ENCODE data around the gene DBP. TPM values are rescaled to one million over a fixed set of nuclear protein-coding genes. Genes with fewer than 3 reads are reported as not detected.

The DBP gene
- total RNA-seq, 1 donor from 2014 or later: 8.7 TPM

DNA sequence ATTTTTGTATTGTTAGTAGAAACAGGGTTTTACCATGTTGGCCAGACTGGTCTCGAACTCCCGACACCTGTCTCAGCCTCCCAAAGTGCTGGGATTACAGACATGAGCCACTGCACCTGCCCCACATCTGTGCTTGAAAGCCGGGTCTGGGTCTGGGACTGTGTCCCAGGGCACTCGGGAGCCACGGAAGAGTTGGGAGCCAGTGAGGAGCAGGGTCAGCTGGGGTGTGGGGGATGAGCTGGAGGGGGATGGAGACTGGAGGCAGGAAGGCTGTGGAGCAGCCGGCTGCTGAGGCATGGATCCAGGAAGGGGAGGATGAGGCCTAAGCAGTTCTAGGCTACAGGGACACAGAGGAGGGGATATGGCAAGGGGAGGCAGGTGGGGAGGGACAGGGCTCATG, 41.3 kb downstream of the DBP start:
- no peak overlapping the region for H3K4me3 Mint-ChIP-seq
- intact Hi-C loops (cut with micrococcal nuclease): no loop called here
- TF ChIP-seq, protein P1, sequence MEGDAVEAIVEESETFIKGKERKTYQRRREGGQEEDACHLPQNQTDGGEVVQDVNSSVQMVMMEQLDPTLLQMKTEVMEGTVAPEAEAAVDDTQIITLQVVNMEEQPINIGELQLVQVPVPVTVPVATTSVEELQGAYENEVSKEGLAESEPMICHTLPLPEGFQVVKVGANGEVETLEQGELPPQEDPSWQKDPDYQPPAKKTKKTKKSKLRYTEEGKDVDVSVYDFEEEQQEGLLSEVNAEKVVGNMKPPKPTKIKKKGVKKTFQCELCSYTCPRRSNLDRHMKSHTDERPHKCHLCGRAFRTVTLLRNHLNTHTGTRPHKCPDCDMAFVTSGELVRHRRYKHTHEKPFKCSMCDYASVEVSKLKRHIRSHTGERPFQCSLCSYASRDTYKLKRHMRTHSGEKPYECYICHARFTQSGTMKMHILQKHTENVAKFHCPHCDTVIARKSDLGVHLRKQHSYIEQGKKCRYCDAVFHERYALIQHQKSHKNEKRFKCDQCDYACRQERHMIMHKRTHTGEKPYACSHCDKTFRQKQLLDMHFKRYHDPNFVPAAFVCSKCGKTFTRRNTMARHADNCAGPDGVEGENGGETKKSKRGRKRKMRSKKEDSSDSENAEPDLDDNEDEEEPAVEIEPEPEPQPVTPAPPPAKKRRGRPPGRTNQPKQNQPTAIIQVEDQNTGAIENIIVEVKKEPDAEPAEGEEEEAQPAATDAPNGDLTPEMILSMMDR (IDR thresholded peaks at IDR 0.05): no peak
- H3K36me3 Mint-ChIP-seq (ENCODE audit: low read depth): no peaks in the 10 kb centered on the region
- no peaks in the 10 kb centered on the region for H3K9me3 Mint-ChIP-seq
- ATAC-seq (ENCODE audit: low read depth) (no peak), DNase-seq (no peak)
- POLR2A ChIA-PET: interaction anchor here (0.6 kb wide), 1 partner anchor 332 kb away, joined by 5 read pairs; no protein-coding TSS in a partner anchor
- H3K27ac Mint-ChIP-seq: no peak overlapping the region
- CTCF ChIA-PET: no interaction called here
- no peaks in the 10 kb centered on the region for H3K27me3 Mint-ChIP-seq
- H3K4me1 Mint-ChIP-seq: no peaks in the 10 kb centered on the region

DNA sequence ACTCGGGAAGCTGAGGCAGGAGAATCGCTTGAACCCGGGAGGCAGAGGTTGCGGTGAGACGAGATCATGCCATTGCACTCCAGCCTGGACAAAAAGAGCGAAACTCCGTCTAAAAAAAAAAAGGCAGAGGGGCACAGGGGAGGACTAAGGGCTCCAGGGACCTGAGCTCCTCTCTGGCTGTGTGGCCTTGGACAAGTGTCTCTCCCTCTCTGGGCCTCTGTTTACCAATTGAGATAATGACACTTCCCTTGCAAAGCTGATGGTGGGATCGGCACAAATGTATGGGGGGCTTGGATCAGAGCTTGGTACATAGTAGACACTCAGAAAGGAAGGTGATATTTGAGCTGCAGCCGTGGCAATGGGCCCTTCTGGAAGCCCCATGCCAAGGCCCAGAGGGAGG, 42.0 kb downstream of the DBP start:
- POLR2A ChIA-PET: interaction anchor here (0.6 kb wide), 1 partner anchor 331 kb away, joined by 5 read pairs; no protein-coding TSS in a partner anchor
- intact Hi-C loops (cut with micrococcal nuclease): no loop called here
- CTCF ChIA-PET: interaction anchor here (0.7 to 1.9 kb wide), 2 partner anchors 11 to 14 kb away, joined by 3 to 6 read pairs; no protein-coding TSS in a partner anchor
- H3K27me3 Mint-ChIP-seq: peaks cover 4% of the 10 kb centered on the region
- no peak for DNase-seq
- no peaks in the 10 kb centered on the region for H3K9me3 Mint-ChIP-seq
- no peak overlapping the region for H3K4me3 Mint-ChIP-seq
- ATAC-seq (ENCODE audit: low read depth): no peak
- H3K4me1 Mint-ChIP-seq: no peaks in the 10 kb centered on the region
- H3K36me3 Mint-ChIP-seq (ENCODE audit: low read depth): no peaks in the 10 kb centered on the region
- no peak overlapping the region for H3K27ac Mint-ChIP-seq
- TF ChIP-seq, protein P1 (IDR thresholded peaks at IDR 0.05): no peak

DNA sequence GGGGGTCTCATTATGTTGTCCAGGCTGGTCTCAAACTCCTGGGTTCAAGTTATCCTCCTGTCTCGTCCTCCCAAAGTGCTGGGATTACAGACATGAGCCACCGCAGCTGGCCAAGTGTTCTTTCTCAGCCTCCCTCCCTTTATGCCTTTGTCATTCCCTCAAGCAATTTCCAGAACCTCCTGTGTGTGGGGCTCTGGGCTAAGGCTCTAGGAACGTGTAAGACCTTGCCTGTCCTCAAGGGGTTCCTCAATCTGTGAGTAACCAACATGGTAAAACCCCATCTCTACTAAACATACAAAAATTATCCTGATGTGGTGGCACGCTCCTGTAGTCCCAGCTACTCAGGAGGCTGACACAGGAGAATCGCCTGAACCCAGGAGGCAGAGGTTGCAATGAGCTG, 46.2 kb downstream of the DBP start:
- TF ChIP-seq, protein P1 (IDR thresholded peaks at IDR 0.05): no peak
- Mint-ChIP-seq H3K4me3 (no peak overlapping the region), H3K27me3 (peaks cover 9% of the 10 kb centered on the region), H3K27ac (no peak overlapping the region), H3K4me1 (peaks cover 9% of the 10 kb centered on the region), H3K36me3 (ENCODE audit: low read depth) (no peaks in the 10 kb centered on the region), H3K9me3 (no peaks in the 10 kb centered on the region)
- DNase-seq (no peak), ATAC-seq (ENCODE audit: low read depth) (no peak)
- ChIA-PET CTCF (interaction anchor here (1.0 to 4.5 kb wide), 2 partner anchors 18 to 102 kb away, joined by 3 to 26 read pairs; no protein-coding TSS in a partner anchor), POLR2A (no interaction called here)
- intact Hi-C loops (cut with micrococcal nuclease): no loop called here

DNA sequence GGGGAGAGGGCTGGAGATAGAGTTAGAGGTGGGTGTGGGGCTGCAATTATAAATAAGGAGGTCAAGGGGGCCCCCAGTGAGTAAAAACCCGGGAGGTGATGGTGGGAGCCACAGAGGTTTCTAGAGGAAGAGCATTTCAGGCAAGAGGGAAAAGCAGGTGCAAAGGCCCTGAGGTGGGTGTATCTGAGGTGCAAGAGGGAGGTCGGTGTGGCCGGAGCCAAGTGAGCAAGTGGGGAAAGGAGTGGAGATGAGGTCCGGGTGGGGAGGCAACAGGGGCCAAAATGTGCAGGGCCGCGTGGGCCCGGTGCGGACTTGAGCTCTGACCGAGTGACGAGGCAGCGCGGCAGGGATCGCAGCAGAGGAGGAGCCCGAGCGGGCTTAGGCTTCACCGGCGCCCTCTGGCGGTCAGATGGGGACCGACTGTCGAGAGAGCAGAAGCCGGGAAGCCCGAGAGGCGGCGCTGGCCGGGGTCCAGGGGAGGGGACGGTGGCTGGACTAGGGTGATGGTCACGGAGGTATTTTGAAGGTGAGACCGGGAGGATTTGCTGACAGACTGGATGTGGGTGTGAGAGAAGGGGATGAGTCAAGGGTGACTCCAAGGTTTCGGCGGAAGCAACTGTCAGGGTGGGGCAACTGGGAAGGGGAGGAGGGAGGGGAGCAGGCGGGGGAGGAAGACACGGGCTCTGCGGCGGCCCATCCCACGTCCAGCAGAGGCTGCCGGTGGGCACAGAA, 48.3 kb downstream of the DBP start:
- H3K4me3 Mint-ChIP-seq: peak overlapping the region; percentile 80
- intact Hi-C loops (cut with micrococcal nuclease): loop anchor here (1.0 to 5.0 kb wide), 5 partner anchors 19 to 322 kb away; no protein-coding TSS in a partner anchor
- H3K9me3 Mint-ChIP-seq: no peaks in the 10 kb centered on the region
- peaks cover 15% of the 10 kb centered on the region for H3K4me1 Mint-ChIP-seq
- H3K36me3 Mint-ChIP-seq (ENCODE audit: low read depth): no peaks in the 10 kb centered on the region
- DNase-seq: peak; percentile 84
- ChIA-PET POLR2A (interaction anchor here (0.5 to 2.1 kb wide), 4 partner anchors 30 to 473 kb away, joined by 3 to 8 read pairs (median 4); partner anchors contain the start of genes EMP3, RPL18 and SPHK2), CTCF (interaction anchor here (0.9 to 4.5 kb wide), 13 partner anchors 9 to 328 kb away, joined by 3 to 26 read pairs (median 4); partner anchors contain the start of genes RPL18 and SPHK2)
- ATAC-seq (ENCODE audit: low read depth): peak; percentile 93
- H3K27me3 Mint-ChIP-seq: peaks cover 9% of the 10 kb centered on the region
- no peak overlapping the region for H3K27ac Mint-ChIP-seq
- TF ChIP-seq, protein P1 (IDR thresholded peaks at IDR 0.05): peak; percentile 58

DNA sequence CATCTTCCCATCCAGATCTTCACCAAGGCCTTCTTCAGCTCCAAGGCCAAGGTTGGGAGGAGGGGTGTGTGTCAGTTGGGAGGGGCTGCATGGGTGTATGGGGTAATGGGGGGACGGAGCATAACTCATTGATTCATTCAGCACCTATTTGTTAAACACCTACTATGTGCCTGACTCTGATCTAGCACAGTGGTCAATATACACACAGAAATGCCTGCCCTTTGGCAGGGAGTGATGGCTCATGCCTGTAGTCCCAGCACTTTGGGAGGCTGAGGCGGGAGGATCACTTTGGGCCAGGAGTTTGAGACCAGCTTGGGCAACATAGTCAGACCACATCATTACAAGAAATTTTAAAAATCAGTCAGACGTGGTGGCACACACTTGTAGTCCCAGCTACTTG, 49.8 kb downstream of the DBP start:
- H3K27me3 Mint-ChIP-seq: peaks cover 9% of the 10 kb centered on the region
- H3K4me1 Mint-ChIP-seq: peaks cover 15% of the 10 kb centered on the region
- intact Hi-C loops (cut with micrococcal nuclease): loop anchor here (5.0 kb wide), 1 partner anchor 255 kb away; no protein-coding TSS in a partner anchor
- ChIA-PET POLR2A (interaction anchor here (0.7 kb wide), 3 partner anchors 37 to 718 kb away, joined by 7 to 9 read pairs (median 7); no protein-coding TSS in a partner anchor), CTCF (interaction anchor here (0.6 to 4.5 kb wide), 3 partner anchors 22 to 98 kb away, joined by 3 to 26 read pairs (median 4); no protein-coding TSS in a partner anchor)
- no peak for DNase-seq
- TF ChIP-seq, protein P1 (IDR thresholded peaks at IDR 0.05): no peak
- H3K9me3 Mint-ChIP-seq: no peaks in the 10 kb centered on the region
- no peak overlapping the region for H3K4me3 Mint-ChIP-seq
- no peaks in the 10 kb centered on the region for H3K36me3 Mint-ChIP-seq (ENCODE audit: low read depth)
- ATAC-seq (ENCODE audit: low read depth): no peak
- H3K27ac Mint-ChIP-seq: no peak overlapping the region
